GM18867 (cell line): ENCODE results near the gene ITIH5.

Experiments used
- ATAC-seq: cut with Tn5 transposase; IDR thresholded peaks from one replicate; pipeline ENCODE4 v1.9.1; 2021; ENCODE audit warnings: mild to moderate bottlenecking, moderate library complexity; ENCODE audit not compliant: unreplicated experiment

ITIH5 gene

GRCh38 chr10:7587865-7588188, 78.9 kb downstream of the ITIH5 start:
- no peak for ATAC-seq

DNA sequence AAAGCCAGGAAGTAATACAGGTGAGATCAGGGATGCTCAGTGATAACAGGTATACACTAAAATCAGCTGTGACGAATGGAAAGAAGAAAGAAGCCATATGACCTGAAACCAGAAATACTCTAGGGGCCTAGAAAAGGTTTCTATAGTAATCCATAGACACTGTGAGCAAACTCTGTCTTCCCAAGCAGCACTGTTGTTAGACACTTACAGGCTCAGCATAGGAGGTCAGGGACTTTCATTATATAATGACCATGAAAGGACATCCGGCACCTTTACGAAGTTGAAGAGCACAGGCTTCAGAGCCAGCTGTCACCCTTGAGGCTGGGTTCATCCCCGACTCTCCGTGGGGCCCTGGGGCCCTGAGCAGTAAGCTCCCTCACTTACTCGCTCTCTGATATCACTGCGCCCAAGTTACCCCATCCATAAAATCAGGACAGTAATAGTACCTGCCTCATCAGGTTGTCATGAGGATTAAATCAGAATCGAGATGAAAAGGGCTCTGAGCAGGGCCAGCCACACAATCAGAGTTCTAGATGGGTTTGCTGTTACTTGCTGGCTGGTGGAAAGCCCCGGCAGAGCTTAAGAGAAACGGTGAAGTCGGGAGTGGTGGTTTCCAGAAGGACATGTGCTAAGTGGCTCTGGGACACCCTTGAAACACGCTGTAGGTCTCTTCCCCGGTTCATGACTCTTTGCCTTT, 79.5 kb downstream of the ITIH5 start:
- no peak for ATAC-seq

GRCh38 chr10:7585228-7585627, 81.5 kb downstream of the ITIH5 start:
- no peak for ATAC-seq

DNA sequence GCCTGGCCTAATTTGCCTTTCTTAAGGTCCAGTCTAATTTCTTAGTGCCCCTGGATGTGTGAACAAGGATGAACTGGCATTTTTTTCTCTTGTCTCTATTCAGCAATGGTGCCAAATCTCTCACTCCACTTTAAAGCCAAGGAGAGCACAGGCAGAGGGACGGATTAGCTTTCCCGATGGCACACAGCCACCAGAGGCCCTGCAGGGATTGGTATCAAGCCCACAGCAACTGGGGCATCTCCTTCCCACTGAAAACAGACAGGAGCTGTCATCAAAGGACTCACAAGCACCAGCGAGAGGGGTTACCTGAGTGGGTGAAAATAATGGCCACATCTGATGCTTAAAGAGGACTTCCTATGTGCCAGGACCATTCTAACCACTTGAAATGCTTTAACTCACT, 83.1 kb downstream of the ITIH5 start:
- ATAC-seq = no peak

GRCh38 chr10:7580520-7580919, 86.2 kb downstream of the ITIH5 start:
- no peak for ATAC-seq

DNA sequence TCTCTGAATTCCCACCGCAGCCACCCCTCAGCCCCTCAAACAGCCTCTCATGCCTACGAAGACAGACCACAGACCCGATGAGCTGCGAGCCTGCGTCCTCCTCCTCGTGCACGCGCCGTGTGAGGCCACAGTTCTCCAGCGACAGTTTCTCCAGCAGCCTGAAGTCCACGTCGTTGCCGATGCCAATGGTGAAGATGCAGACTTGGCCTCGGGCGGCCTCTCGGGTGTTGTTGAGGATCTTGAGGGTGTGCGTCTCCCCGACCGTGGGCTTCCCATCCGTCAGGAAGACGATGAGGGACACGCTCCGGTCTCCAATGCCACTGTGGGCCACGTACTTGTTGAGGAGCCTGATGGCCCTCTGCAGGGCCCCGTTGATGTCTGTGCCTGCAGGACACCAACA, 87.1 kb downstream of the ITIH5 start:
- no peak for ATAC-seq

- no peak for ATAC-seq
These were observed 89.2 kb downstream of the ITIH5 start for GRCh38 chr10:7577579-7577978.

- no peak for ATAC-seq
These were observed 89.6 kb downstream of the ITIH5 start for GRCh38 chr10:7577176-7577575.

DNA sequence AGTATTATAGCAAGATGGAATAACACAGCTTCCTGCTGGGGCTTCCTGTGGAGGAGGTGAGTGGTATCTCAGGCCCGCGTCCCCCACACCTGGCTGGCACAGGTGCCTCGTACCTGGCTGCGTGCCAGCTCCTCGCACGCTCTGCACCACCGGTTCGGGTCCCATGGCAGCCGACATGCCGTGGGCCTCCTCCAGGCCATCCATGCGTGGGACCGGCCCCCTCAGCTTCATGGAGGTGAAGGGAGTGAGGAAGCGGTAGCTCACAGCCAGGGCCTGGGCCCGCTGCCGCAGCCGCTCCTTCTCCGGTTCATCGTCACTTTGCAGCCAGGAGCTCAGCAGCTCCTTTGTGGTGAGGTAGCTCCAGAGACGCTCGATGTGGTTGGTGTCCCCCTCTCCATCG, 90.4 kb downstream of the ITIH5 start:
- ATAC-seq = no peak

GRCh38 chr10:7572391-7572790, 94.4 kb downstream of the ITIH5 start:
- ATAC-seq = no peak

GRCh38 chr10:7571981-7572380, 94.8 kb downstream of the ITIH5 start:
- no peak for ATAC-seq

DNA sequence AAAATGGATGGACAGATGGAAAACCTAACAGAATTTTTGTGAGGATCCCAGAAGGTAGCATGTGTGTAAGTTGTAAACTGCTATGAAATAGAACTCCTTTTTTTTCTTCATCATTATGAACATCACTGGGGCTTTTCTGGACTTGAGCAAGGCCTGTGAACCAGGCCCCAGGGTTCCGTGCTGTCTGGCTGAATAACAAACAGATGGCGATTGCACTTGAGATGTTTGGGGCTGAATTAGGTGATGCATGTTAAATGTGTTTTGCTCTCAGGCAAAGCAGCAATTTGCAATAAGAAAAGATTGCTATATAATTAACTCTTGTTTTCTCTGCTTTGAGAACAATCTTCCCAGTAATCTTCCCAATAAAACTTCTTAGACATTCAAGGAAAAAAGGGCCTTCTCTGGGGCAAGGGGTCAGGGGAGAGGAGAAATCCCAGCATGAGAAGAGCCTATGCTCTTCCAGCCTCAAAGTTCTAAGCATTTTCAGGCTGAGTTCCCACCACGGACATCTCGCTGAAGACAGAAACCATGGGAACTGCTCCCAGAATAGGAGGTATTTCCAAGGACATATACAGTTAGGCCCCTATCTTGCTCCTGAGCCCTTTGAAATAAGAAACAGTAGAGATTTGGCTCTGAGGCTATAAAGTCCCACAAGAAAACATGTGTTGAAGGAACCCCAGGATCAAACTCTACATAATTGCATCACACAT, 98.7 kb downstream of the ITIH5 start:
- no peak for ATAC-seq

DNA sequence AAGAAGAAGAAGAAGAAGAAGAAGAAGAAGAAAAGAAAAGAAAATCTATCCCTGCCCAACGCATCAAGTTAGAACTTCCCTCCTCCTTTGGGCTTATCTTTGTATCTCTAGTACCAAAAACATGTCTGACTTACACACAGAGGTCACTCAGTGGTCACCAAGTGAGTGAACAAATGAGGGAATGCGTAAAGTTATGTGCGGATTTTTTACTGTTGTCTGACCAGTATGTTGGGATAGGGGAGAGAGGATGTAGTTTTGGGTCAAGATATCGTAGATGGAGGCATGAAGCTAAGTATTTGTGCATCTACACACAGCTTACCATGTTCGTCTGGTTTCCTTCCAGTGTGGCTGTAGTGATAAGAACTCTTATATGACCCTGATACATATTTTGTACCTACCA, 99.9 kb downstream of the ITIH5 start:
- ATAC-seq = no peak

DNA sequence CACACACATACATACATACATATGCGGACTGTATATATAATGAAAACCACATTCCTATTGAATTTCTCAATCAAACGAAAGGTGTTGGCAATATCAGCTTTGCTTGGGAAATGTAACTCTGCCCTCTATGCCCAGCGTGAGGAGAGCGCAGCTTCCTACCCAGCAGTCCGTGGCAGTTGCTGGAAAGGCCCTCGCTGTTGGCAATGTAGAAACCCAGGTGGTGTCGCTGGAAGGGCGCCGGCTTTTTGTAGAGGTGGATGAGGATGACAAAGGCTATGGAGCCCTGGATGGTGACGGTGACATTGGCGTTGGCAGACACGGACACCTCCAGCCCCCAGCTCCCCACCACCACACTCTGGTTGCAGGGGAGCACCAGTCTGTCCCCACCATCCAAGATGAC, 100.9 kb downstream of the ITIH5 start:
- ATAC-seq = no peak

GRCh38 chr10:7563770-7564169, 103.0 kb downstream of the ITIH5 start:
- no peak for ATAC-seq

- ATAC-seq = no peak
These were observed 103.4 kb downstream of the ITIH5 start for GRCh38 chr10:7563368-7563767.

- ATAC-seq = no peak
These were observed 104.8 kb downstream of the ITIH5 start for GRCh38 chr10:7561985-7562384.

DNA sequence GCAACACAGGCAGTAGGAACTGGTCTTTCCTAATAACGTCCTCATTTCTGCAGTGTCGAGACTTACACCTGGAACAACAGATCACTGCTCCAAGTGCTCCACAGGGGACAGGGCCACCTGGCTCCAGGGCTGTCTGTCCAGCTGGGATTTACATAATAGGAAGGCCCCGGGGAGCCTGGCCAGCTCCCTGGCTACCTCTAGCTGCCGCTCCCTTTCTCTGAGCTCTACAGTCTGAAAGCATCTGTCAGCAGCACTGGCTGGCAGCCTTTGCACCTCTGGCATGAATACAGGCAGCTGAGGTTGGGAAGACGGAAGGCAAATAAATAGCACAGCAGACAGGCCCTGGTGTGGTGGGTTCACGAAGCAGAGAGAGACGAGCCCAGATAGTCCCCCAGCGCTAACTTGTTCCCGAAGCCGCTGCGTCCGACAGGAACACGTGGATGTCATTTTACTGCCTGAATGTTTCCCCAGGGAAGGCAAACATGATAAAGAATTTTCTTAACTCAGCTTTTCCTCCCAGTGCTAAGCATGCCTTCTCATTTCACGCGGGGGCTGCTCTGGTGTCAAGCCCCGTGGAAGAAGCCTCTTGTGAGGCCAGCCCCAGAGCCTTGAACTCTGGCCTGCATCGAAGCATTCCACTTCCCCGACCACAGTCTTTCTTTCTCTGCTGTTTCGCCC, 105.4 kb downstream of the ITIH5 start:
- no peak for ATAC-seq

- no peak for ATAC-seq
These were observed 106.2 kb downstream of the ITIH5 start for GRCh38 chr10:7560519-7560918.

- no peak for ATAC-seq
These were observed 107.4 kb downstream of the ITIH5 start for GRCh38 chr10:7559386-7559785.

DNA sequence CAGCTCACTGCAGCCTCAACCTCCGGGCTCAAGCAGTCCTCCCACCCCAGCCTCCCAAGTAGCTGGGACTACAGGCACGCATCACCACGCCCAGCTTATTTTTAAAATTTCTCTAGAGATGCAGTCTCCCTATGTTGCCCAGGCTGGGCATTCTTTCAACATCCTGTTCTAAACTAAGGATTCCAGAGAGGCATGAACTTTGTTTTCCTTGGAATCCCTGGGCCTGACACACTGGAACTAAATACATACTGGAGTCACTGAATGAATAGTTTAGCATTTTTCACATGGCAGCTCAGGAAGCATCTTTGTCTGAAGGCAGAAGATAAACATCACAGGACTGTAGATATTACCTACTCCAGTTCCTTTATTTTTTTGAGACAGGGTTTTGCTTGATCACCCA, 108.7 kb downstream of the ITIH5 start:
- ATAC-seq = no peak

DNA sequence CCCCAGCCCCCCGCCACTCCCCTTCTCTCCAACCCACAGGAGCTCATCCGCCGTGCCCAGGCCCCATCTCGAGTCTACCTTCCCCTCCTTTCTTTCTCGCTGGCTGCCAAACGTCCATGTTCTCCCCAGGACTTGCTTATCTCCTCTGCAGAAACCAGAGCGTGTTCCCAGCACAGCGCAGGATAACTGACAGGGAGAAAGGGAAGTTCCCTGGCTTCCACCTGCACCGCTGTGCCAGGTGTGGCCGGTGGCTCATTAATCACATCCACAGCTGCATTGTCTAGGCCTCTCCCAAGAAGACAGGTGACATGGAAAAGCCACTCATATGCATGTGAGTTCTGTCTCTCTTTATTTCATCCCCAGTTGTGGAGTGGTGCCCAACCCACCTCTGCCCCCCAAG, 113.2 kb downstream of the ITIH5 start:
- no peak for ATAC-seq
